Measurements from ENCODE around the gene CACNA2D2.

CACNA2D2 gene

DNA sequence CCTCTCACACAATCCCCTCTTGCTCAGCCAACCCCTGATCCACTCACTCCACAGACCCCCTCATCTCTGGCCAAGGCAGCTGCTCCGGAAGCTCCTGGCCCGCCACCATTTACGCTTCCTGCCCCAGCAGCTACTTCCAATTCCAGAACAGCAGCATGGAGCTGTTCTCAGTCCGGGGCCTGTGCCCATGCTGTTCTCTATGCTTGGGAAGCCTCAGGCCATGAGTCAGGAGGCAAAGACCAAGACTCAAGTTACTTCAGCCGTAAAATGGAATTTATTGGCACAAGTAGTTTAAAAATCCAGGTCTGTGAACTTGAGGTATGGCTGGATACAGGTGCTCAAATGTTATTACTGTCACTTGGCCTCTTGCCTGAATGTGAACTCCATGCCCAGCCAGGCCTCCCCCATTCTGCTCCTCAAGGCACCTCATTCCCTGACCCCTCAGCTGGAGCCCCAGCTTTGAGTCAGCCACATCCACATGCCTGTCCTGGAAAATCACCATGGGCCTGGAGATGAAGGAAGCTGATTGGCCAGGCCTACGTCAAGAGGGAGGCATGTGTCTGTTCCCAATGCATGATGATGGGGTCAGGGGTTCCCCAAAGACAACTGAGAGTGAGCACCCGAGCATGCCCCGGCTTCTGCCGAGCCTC lies 31.4 kb upstream of the CACNA2D2 start:
- peak; percentile 35 for DNase-seq (ENCODE audit: low read depth, low spot score)
- in situ Hi-C loops (cut with HindIII; ENCODE audit: low sequenced_read_pairs) = no loop called here
- TF ChIP-seq, protein P1, sequence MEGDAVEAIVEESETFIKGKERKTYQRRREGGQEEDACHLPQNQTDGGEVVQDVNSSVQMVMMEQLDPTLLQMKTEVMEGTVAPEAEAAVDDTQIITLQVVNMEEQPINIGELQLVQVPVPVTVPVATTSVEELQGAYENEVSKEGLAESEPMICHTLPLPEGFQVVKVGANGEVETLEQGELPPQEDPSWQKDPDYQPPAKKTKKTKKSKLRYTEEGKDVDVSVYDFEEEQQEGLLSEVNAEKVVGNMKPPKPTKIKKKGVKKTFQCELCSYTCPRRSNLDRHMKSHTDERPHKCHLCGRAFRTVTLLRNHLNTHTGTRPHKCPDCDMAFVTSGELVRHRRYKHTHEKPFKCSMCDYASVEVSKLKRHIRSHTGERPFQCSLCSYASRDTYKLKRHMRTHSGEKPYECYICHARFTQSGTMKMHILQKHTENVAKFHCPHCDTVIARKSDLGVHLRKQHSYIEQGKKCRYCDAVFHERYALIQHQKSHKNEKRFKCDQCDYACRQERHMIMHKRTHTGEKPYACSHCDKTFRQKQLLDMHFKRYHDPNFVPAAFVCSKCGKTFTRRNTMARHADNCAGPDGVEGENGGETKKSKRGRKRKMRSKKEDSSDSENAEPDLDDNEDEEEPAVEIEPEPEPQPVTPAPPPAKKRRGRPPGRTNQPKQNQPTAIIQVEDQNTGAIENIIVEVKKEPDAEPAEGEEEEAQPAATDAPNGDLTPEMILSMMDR (IDR thresholded peaks at IDR 0.05; ENCODE audit: low read depth, low read length) = no peak

DNA sequence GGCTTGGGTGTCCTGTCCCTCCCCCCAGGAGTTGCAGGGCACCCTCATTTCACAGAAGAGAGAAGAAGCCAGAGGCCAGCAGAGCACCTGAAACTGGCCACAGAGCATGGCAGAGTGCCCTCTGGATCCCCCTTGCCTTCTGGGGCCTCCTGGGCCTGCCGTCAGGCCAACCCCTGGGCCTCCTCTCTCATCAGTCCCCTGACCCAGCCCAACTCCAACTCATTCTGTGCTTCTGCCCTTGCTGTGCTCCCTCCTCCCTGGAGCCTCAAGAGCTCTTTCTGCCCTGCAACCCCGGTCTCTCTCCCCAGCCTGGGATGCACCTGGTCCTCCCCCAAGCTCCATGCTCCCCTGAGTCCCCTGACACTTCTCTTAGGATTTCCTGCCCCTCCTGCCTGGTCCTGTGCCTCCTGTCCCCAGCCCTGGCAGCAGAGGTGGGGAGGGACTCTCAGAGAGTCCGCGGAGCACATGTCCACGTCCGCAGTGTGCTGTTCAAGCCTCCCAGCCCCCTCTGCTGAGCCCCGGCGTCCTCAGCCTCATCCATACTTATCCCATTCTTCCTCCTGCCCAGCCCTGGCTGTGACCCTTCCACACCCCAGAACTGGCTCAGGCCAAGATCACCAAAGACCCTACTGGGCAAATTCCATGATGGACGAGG lies 30.5 kb upstream of the CACNA2D2 start:
- H3K4me3 ChIP-seq (ENCODE audit: low read depth, low read length) = no peak overlapping the region
- TF ChIP-seq, protein P1 (IDR thresholded peaks at IDR 0.05; ENCODE audit: low read depth, low read length) = no peak
- no peak for DNase-seq (ENCODE audit: low read depth, low spot score)
- in situ Hi-C loops (cut with HindIII; ENCODE audit: low sequenced_read_pairs) = no loop called here

More for the DNA sequence above, 31.4 kb upstream of the CACNA2D2 start:
- H3K4me3 ChIP-seq (ENCODE audit: low read depth, low read length) = no peak overlapping the region

DNA sequence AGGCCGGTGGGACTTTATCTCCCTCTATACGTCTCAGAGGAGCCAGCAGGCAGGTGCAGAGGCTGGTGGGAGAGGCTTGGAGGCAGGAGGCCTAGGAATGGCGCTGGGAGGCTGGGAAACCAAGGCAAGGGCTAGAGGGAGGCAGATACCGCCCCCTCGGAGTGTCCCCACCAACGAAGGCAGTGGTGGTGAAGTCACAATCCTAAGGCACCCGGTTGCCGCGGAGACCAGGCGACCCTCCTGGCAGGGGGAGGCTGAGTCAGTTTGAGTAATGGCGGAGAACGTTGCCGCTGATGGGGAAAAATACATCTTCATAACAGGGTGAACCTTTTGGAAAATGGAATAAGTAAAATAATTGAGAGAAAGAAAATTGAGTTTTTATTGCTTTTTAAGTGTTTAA lies 29.9 kb upstream of the CACNA2D2 start:
- H3K4me3 ChIP-seq (ENCODE audit: low read depth, low read length) = no peak overlapping the region
- TF ChIP-seq, protein P1 (IDR thresholded peaks at IDR 0.05; ENCODE audit: low read depth, low read length) = no peak
- in situ Hi-C loops (cut with HindIII; ENCODE audit: low sequenced_read_pairs) = no loop called here
- no peak for DNase-seq (ENCODE audit: low read depth, low spot score)

DNA sequence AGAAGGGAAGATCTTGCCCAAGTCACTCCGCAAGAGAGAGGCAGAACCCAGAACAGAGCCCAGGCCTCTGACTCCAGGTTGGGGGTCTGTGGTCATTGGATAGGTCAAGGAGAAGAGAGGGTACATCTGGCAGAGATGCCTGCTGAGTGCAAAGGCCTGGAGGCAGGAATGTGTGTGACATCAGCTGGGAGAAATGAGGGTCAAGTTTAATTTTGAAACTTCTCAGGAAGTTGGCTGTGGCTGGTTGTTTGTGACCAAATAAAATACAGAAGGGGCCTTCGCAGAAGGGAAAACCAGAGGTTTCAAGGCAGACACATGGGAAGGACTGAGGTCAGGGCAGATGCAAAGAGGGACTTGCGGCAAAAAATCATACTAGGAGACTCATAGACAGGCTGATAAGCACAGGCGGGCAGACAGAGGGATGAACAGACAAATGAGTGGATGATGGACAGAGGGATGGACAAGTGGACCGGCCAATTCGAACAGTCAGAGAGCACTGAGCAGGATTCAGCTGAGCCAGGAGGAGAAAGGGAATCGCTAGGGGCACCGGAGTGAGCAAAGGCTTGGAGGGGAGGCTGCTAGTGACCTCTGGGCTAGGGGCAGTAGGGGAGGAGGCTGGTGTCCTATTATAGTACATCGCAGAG lies 28.8 kb upstream of the CACNA2D2 start:
- H3K4me3 ChIP-seq (ENCODE audit: low read depth, low read length) = no peak overlapping the region
- in situ Hi-C loops (cut with HindIII; ENCODE audit: low sequenced_read_pairs) = no loop called here
- DNase-seq (ENCODE audit: low read depth, low spot score) = no peak
- TF ChIP-seq, protein P1 (IDR thresholded peaks at IDR 0.05; ENCODE audit: low read depth, low read length) = no peak

DNA sequence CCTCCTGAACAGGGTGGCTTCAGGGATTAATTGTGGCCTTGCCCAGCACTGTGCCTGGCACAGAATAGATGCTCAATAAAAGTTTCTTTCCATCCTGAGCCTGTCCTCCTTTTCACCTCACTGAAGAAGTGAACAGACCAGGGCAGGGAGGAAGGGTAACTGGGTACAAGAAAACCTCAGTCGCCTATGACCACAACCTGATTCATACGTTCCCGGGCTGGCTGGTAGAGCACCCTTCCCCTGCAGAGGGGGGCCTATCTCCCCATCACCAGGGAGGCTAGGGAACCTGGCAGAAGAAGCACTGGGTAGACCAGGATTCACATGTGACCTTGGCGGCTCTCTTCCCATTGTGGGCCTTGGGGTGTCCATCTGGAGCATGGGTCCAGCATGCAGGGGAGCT lies 27.8 kb upstream of the CACNA2D2 start:
- in situ Hi-C loops (cut with HindIII; ENCODE audit: low sequenced_read_pairs) = no loop called here
- DNase-seq (ENCODE audit: low read depth, low spot score) = no peak
- H3K4me3 ChIP-seq (ENCODE audit: low read depth, low read length) = no peak overlapping the region
- TF ChIP-seq, protein P1 (IDR thresholded peaks at IDR 0.05; ENCODE audit: low read depth, low read length) = no peak

DNA sequence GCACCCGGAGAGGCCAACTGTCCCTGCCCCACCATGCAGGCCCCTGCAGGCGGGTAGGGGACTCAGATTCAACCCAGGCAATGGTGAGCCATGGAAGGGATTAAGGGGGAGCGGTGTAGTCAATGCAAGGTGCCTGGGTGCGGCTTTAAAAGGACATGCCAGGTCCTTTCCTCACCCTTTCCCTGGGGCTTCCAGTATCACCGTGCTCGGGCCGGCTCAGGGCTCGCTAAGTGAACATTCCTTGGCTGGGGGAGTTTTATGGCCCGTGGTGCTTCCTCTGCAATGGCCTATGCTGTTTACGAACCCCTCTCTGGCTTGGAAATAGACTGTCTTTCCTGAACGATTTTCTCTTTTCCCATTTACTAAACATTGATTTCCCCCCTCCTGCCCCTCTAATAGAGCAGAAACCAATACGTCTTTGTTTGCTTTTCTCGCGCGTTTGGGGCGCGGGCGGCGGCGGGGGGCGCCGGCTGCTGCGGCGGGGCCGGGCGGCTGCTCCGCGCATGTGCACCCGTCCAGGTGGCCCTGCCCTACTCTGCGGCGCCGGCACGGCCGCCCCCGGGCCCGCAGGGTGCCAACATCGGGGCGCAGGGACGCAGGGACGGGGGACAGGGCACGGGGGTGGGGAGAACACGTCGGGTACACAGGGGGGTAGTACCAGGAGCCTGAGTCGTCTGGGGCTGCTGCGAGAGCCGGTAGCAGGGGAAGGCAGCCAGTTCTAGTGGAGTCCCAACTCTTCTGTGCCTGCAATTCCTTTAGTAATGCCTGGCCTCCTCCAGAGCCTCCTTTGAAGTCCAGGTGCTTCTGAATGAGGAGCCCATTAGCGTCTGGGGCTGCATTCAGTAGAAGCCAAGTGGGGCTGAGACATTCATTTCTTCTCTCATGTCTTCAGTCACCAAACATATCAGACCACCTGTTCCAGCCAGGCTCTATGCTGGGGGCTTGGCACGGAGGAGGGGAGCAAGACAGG lies 26.9 kb upstream of the CACNA2D2 start:
- in situ Hi-C loops (cut with HindIII; ENCODE audit: low sequenced_read_pairs) = no loop called here
- no peak for DNase-seq (ENCODE audit: low read depth, low spot score)
- TF ChIP-seq, protein P1 (IDR thresholded peaks at IDR 0.05; ENCODE audit: low read depth, low read length) = no peak
- H3K4me3 ChIP-seq (ENCODE audit: low read depth, low read length) = no peak overlapping the region

All from astrocyte of the spinal cord (primary cell).